Heart left ventricle (tissue), 16 donors: ENCODE results near the gene KANSL1. TPM values are rescaled to one million over a fixed set of nuclear protein-coding genes. Genes with fewer than 3 reads are reported as not detected.

Source experiments
- ATAC-seq, 4 donors: fragments of 200-7000 bp; cut with Tn5 transposase; one replicate each; pipeline ENCODE4 v1.9.1; 2020 to 2022; ENCODE audit warnings: moderate library complexity in 4 of 4, mild to moderate bottlenecking in 3 of 4, moderate number of reproducible peaks in 1 of 4
- DNase-seq, 5 donors: peaks; one replicate each; pipeline ENCODE4 v3.0.0-alpha.2; 2020
- H3K27ac ChIP-seq, 12 donors: fragments of 200-600 bp; sonication (generic) in 4 of 12; one replicate each; pipeline versions ENCODE4 v1.5.0 to v1.8.0; 2016 to 2022; ENCODE audit warnings: mild to moderate bottlenecking in 2 of 12
- H3K27me3 ChIP-seq, 9 donors: fragments of 200-600 bp; sonication (generic) in 2 of 9; one replicate each; pipeline versions ENCODE4 v1.5.1 to v1.8.0; 2016 to 2022; ENCODE audit warnings: mild to moderate bottlenecking in 3 of 9
- H3K36me3 ChIP-seq, 9 donors: fragments of 200-600 bp; sonication (generic) in 2 of 9; one replicate each; pipeline versions ENCODE4 v1.5.0 to v1.8.0; 2018 to 2022; ENCODE audit warnings: mild to moderate bottlenecking in 2 of 9
- H3K4me1 ChIP-seq, 12 donors: fragments of 200-600 bp; sonication (generic) in 4 of 12; one replicate each; pipeline versions ENCODE4 v1.5.0 to v1.8.0; 2016 to 2022; ENCODE audit warnings: mild to moderate bottlenecking in 3 of 12
- H3K4me3 ChIP-seq, 12 donors: fragments of 200-600 bp; sonication (generic) in 4 of 12; one replicate each; pipeline versions ENCODE4 v1.5.0 to v1.8.0; 2017 to 2022; ENCODE audit warnings: mild to moderate bottlenecking in 9 of 12, moderate library complexity in 4 of 12
- H3K9me3 ChIP-seq, 12 donors: fragments of 200-600 bp; sonication (generic) in 4 of 12; one replicate each; pipeline versions ENCODE4 v1.5.0 to v1.8.0; 2016 to 2022; ENCODE audit warnings: mild to moderate bottlenecking in 1 of 12
- CTCF ChIP-seq, 12 donors: fragments of 200-600 bp; sonication (generic) in 4 of 12; IDR thresholded peaks; one replicate each; pipeline versions ENCODE4 v1.5.0 to v1.8.0; 2018 to 2022; ENCODE audit warnings: antibody characterized with exemption in 12 of 12, mild to moderate bottlenecking in 5 of 12
- POLR2A ChIP-seq, 2 donors: fragments of 450-650 bp; IDR thresholded peaks; one replicate each; pipeline ENCODE4 v1.6.1; 2017; ENCODE audit warnings: antibody characterized with exemption in 2 of 2, mild to moderate bottlenecking in 2 of 2, moderate library complexity in 2 of 2
- WGBS, 4 donors: extraction: QIAGEN DNeasy Blood & Tissue Kit in 2 of 4; methylation state at CpG; one replicate each; pipeline versions ENCODE4 v1.1.5 to v1.1.7; 2013 to 2018; 5-methylcytosine and 5-hydroxymethylcytosine counted together
- intact Hi-C, 10 donors: fragments of 100-400 bp; cut with DNase I; formaldehyde crosslinking; loops; one replicate each; pipeline versions ENCODE4 v1.11.1 to v1.14.2; 2022
- polyA plus RNA-seq, 2 donors: library from polyadenylated mRNA; stranded (reverse); fragments of 200-250 nt; gene quantifications; one replicate each; pipeline ENCODE4 v1.2.3, GENCODE V29; 2013
- total RNA-seq, 9 donors: library from RNA; depleted of rRNA in 2 of 9; stranded (reverse); fragments of >200 nt in 2 of 9; fragmentation: NEBNext Ultra II Directional in 3 of 9; extraction: Animal tissue kit (Norgen Biotek cat#: 25700) in 3 of 9; gene quantifications; one replicate each; pipeline versions ENCODE4 v1.1.0 to v1.2.4, GENCODE V29; 2016 to 2023
- donor health status: ischemic (EF 13 %, LVEDD 7.1; RV severe dilation, severe dysfunction).
- donor health status: healthy with polysubstance abuse.
- donor health status: DM: no; HTN: yes; CAD: no.
- donor health status: DM: no; HTN: no; CAD: no.
- donor health status: ischemic (EF 25% LVEDD 6.9; RV normal size, moderate dysfunction).
- donor health status: ischemic (EF 25% LVEDD 5.7; RV mildly dilated, moderate dysfunction).
- donor health status: healthy.
- donor health status: DM: yes; HTN: yes; CAD: no.
- donor health status: ischemic (EF 35%, LVEDD 5.7; RV mildly dilated, moderate dysfunction).
- donor health status: nonischemic (EF 11% LVEDD 7.7; RV severe dilation, severe dysfunction).
- donor health status: DM: yes; HTN: yes; CAD: no.
- donor health status: PGD.
- donor health status: ischemic (EF 29% LVEDD 5.4; RV normal size, mild dysfunction).
- donor health status: nonischemic (EF 23%, LVEDD 6.1; RV moderate dilation, normal function).

The KANSL1 gene
- total and polyA plus RNA-seq, 11 donors, result 13.7 to 57.2 (median 28.9) TPM

DNA sequence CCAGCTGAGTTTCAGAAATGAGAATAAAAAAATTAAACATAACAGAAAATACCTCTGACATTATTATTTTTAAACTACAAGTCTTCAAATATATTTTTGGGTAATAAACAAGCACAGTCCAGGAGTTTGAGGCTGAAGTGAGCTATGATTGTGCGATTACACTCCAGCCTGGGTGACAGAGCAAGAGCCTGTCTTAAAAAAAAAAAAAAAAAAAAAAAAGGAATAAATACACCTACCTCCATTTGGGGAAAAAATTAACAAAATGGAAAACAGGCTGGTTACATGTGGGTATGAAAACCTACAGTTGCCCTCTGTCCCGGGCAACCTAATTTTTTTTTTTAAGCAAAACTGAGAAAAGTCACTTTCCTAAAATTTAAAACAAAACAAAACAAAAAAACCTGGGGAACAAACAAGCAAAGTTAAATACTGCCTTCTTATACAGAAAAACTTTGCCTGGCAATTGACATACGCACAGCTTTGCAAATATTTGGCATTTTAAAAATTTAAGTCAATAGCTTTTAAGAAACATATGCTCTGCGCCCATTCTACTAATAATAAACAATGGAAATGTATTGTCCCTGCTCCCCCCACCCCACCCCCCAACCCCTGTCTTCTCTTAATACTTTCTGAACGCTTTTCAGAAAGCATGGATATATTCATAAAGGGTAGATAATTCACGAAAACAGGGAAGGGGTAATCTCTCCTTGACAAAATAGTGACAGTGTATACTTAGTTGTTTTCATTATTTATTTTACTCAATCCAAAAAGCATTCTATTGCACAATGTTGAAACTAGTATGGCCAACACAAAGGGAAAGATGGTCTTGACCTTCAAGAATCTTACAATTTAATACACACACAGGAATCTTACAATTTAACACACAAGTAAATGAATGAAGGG, 112.9 kb downstream of the KANSL1 start:
- no peak overlapping the region for H3K4me3 ChIP-seq

DNA sequence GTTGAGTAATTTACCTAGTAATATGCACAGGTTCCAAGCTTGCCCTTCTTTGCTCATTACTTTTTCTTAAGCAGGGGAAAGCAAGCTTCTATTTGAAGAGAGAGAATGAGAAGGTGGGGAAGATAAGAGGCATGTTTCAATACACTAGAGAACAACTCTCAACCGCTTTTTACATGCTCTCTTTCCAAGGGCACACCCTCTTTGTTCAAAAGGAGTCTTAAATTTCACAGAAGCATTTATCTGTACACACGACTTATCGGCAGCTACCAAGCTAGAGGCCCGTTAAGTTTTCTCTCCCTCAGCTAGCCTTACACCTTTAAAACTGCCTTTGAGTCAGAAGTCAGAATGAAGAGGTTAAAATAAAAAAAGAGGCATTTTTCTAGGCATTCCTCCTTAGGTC, 114.6 kb downstream of the KANSL1 start:
- Histone ChIP-seq H3K4me1 (peaks cover 0 to 44% (median 13%) of the 10 kb centered on the region in 12 donors), H3K4me3 (no peak overlapping the region), H3K27me3 (no peaks in the 10 kb centered on the region), H3K9me3 (no peaks in the 10 kb centered on the region), H3K27ac (no peak overlapping the region), H3K36me3 (peaks cover 0 to 37% (median 18%) of the 10 kb centered on the region in 9 donors)
- DNase-seq (no peak), ATAC-seq (no peak)
- 47 to 66% (median 51%) methylated on average over 4 of the region's 4 CpGs for WGBS, 4 donors
- intact Hi-C loops, result loop anchor here in 1 of 10 donors (5.0 kb wide), 1 partner anchor 49 kb away; no protein-coding TSS in a partner anchor
- no peak for TF ChIP-seq POLR2A (IDR thresholded peaks at IDR 0.05)
- no peak for TF ChIP-seq CTCF (IDR thresholded peaks at IDR 0.05)

More for the DNA sequence above, 112.9 kb downstream of the KANSL1 start:
- Histone ChIP-seq H3K36me3 (peaks cover 0 to 32% (median 18%) of the 10 kb centered on the region in 9 donors), H3K27ac (no peak overlapping the region), H3K4me1 (peaks cover 0 to 57% (median 19%) of the 10 kb centered on the region in 12 donors), H3K9me3 (no peaks in the 10 kb centered on the region), H3K27me3 (no peaks in the 10 kb centered on the region)
- ATAC-seq (no peak), DNase-seq (no peak)
- TF ChIP-seq POLR2A (IDR thresholded peaks at IDR 0.05), result no peak
- TF ChIP-seq CTCF (IDR thresholded peaks at IDR 0.05), result no peak
- intact Hi-C loops, result no loop called here
- 86 to 98% (median 95%) methylated on average over 6 of the region's 6 CpGs for WGBS, 4 donors

GRCh38 chr17:46074540-46074939, 118.7 kb downstream of the KANSL1 start:
- intact Hi-C loops, result no loop called here
- no peaks in the 10 kb centered on the region for H3K27me3 ChIP-seq
- no peak for DNase-seq
- H3K4me3 ChIP-seq, result no peak overlapping the region
- peaks cover 0 to 44% (median 11%) of the 10 kb centered on the region in 12 donors for H3K4me1 ChIP-seq
- peaks cover 0 to 18% (median 0%) of the 10 kb centered on the region in 9 donors for H3K36me3 ChIP-seq
- TF ChIP-seq POLR2A (IDR thresholded peaks at IDR 0.05) (no peak), CTCF (IDR thresholded peaks at IDR 0.05) (no peak)
- ATAC-seq, result no peak
- 91 to 100% (median 95%) methylated on average over 1 of the region's 1 CpG for WGBS, 4 donors
- H3K27ac ChIP-seq, result no peak overlapping the region
- no peaks in the 10 kb centered on the region for H3K9me3 ChIP-seq

GRCh38 chr17:46072998-46073397, 120.2 kb downstream of the KANSL1 start:
- no peak overlapping the region for H3K4me3 ChIP-seq
- intact Hi-C loops, result no loop called here
- peaks cover 0 to 30% (median 10%) of the 10 kb centered on the region in 12 donors for H3K4me1 ChIP-seq
- H3K9me3 ChIP-seq, result no peaks in the 10 kb centered on the region
- ATAC-seq (no peak), DNase-seq (no peak)
- WGBS, 4 donors, result 91 to 97% (median 93%) methylated on average over 1 of the region's 1 CpG
- no peak overlapping the region for H3K27ac ChIP-seq
- H3K27me3 ChIP-seq, result no peaks in the 10 kb centered on the region
- TF ChIP-seq POLR2A (IDR thresholded peaks at IDR 0.05) (no peak), CTCF (IDR thresholded peaks at IDR 0.05) (no peak)
- H3K36me3 ChIP-seq, result peaks cover 0 to 21% (median 0%) of the 10 kb centered on the region in 9 donors
